ENCODE measurements around the gene SUPT20H. TPM values are rescaled to one million over a fixed set of nuclear protein-coding genes. Genes with fewer than 3 reads are reported as not detected.
A peak's percentile ranks its signal among the peaks of the same experiment; 100 is the strongest.

Gene SUPT20H
- total RNA-seq, 1 experiment from 2014 or later, result 42.9 TPM

DNA sequence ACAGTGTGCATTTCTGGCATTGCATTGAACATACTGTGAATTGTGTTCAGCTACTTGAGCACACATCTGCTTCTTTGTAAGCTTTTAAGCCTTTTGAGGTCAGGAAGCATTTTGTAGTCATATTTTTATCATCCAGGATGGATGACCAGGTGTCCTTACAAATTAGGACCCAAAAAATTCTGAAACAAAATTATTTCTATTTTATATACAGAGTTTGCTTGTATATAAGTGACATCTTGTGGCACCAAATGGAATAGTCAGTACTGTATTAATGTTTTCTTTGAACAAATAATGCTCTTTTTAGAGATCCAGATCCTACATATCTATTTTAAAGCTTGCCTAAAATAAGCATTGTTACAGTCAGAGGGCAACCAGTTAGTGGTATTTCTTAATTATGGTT, 9.5 kb upstream of the SUPT20H start:
- TF ChIP-seq RAD21 (IDR thresholded peaks at IDR 0.05; ENCODE audit: low read depth) (peak; percentile 54), POLR2AphosphoS5 (IDR thresholded peaks at IDR 0.05; ENCODE audit: low read depth, low read length) (no peak)
- TF ChIP-seq, protein P1, sequence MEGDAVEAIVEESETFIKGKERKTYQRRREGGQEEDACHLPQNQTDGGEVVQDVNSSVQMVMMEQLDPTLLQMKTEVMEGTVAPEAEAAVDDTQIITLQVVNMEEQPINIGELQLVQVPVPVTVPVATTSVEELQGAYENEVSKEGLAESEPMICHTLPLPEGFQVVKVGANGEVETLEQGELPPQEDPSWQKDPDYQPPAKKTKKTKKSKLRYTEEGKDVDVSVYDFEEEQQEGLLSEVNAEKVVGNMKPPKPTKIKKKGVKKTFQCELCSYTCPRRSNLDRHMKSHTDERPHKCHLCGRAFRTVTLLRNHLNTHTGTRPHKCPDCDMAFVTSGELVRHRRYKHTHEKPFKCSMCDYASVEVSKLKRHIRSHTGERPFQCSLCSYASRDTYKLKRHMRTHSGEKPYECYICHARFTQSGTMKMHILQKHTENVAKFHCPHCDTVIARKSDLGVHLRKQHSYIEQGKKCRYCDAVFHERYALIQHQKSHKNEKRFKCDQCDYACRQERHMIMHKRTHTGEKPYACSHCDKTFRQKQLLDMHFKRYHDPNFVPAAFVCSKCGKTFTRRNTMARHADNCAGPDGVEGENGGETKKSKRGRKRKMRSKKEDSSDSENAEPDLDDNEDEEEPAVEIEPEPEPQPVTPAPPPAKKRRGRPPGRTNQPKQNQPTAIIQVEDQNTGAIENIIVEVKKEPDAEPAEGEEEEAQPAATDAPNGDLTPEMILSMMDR (IDR thresholded peaks at IDR 0.05 in 2 of 3, conservative IDR thresholded peaks at IDR 0.05 in 1 of 3; ENCODE audit: borderline replicate concordance in 1 of 3, insufficient read depth in 1 of 3, low read depth in 2 of 3, low read length in 2 of 3), result peak; percentile 13 to 38 (median 26); a peak in 4 of 6 replicates
- Histone ChIP-seq H3K79me2 (ENCODE audit: insufficient read depth, low read length) (no peaks in the 10 kb centered on the region), H3K9me3 (ENCODE audit: control insufficient read depth in 1 of 2, insufficient read depth in 1 of 2, low read depth in 1 of 2, low read length in 2 of 2) (no peaks in the 10 kb centered on the region), H4K20me1 (ENCODE audit: insufficient read depth) (no peaks in the 10 kb centered on the region), H3K4me3 (replicated peaks in 1 of 2; ENCODE audit: low read depth in 1 of 2, low read length in 2 of 2) (no peak overlapping the region), H3K9me2 (ENCODE audit: insufficient read depth) (no peaks in the 10 kb centered on the region), H3K9ac (ENCODE audit: low read length) (no peak overlapping the region), H3K27ac (ENCODE audit: low read depth, low read length) (no peak overlapping the region), H3K4me1 (ENCODE audit: control insufficient read depth in 1 of 2, insufficient read depth in 2 of 2, low read length in 2 of 2) (no peaks in the 10 kb centered on the region), H3K4me2 (ENCODE audit: low read length) (no peak overlapping the region), H3K36me3 (ENCODE audit: control insufficient read depth in 1 of 2, insufficient read depth in 2 of 2, low read length in 2 of 2) (no peaks in the 10 kb centered on the region), H2AFZ (ENCODE audit: low read depth, low read length, poor library complexity, severe bottlenecking) (no peak overlapping the region), H3K27me3 (ENCODE audit: insufficient read depth, low read length) (no peaks in the 10 kb centered on the region)
- peak; percentile 59; the same call in 1 of the 2 replicates for ATAC-seq
- ChIA-PET RAD21 (ENCODE audit: low non-redundant PET in 1 of 2, low total read pairs in 2 of 2, uncharacterized antibody in 2 of 2, unreplicated experiment in 2 of 2) (no interaction called here), POLR2A (interaction anchor here (0.6 kb wide), 1 partner anchor 69 kb away, joined by 3 read pairs; the partner anchor contains the start of gene EXOSC8), CTCF (interaction anchor here (0.8 to 1.9 kb wide), 2 partner anchors 88 to 786 kb away, joined by 3 to 10 read pairs; no protein-coding TSS in a partner anchor)
- no TSS peak for BruUV-seq (replicated peaks)
- peak; percentile 0 for DNase-seq (ENCODE audit: low read depth, low spot score)
- intact Hi-C loops (cut with micrococcal nuclease), result loop anchor here (2.0 to 5.0 kb wide), 3 partner anchors 210 to 1090 kb away; no protein-coding TSS in a partner anchor

- ChIA-PET CTCF (interaction anchor here (1.1 kb wide), 1 partner anchor 210 kb away, joined by 4 read pairs; no protein-coding TSS in a partner anchor), POLR2A (no interaction called here), RAD21 (ENCODE audit: low non-redundant PET in 1 of 2, low total read pairs in 2 of 2, uncharacterized antibody in 2 of 2, unreplicated experiment in 2 of 2) (no interaction called here)
- H3K9me2 ChIP-seq (ENCODE audit: insufficient read depth), result no peaks in the 10 kb centered on the region
- no peaks in the 10 kb centered on the region for H3K36me3 ChIP-seq (ENCODE audit: control insufficient read depth in 1 of 2, insufficient read depth in 2 of 2, low read length in 2 of 2)
- BruUV-seq (replicated peaks), result no TSS peak
- no peaks in the 10 kb centered on the region for H3K27me3 ChIP-seq (ENCODE audit: insufficient read depth, low read length)
- no peaks in the 10 kb centered on the region for H3K9me3 ChIP-seq (ENCODE audit: control insufficient read depth in 1 of 2, insufficient read depth in 1 of 2, low read depth in 1 of 2, low read length in 2 of 2)
- DNase-seq (ENCODE audit: low read depth, low spot score) (no peak), ATAC-seq (no peak)
- H3K4me2 ChIP-seq (ENCODE audit: low read length), result no peak overlapping the region
- no peaks in the 10 kb centered on the region for H4K20me1 ChIP-seq (ENCODE audit: insufficient read depth)
- H3K9ac ChIP-seq (ENCODE audit: low read length), result no peak overlapping the region
- H2AFZ ChIP-seq (ENCODE audit: low read depth, low read length, poor library complexity, severe bottlenecking), result no peak overlapping the region
- H3K4me1 ChIP-seq (ENCODE audit: control insufficient read depth in 1 of 2, insufficient read depth in 2 of 2, low read length in 2 of 2), result no peaks in the 10 kb centered on the region
- intact Hi-C loops (cut with micrococcal nuclease), result loop anchor here (2.0 to 5.0 kb wide), 3 partner anchors 209 to 1089 kb away; no protein-coding TSS in a partner anchor
- no peak for TF ChIP-seq CEBPB (IDR thresholded peaks at IDR 0.05; ENCODE audit: low read depth)
- no peak for TF ChIP-seq ZFX (IDR thresholded peaks at IDR 0.05)
- no peak for TF ChIP-seq POLR2A (IDR thresholded peaks at IDR 0.05; ENCODE audit: borderline replicate concordance, extremely low read depth, insufficient read depth, insufficient read length)
- H3K79me2 ChIP-seq (ENCODE audit: insufficient read depth, low read length), result no peaks in the 10 kb centered on the region
- H3K4me3 ChIP-seq (replicated peaks in 1 of 2; ENCODE audit: low read depth in 1 of 2, low read length in 2 of 2), result no peak overlapping the region
- no peak overlapping the region for H3K27ac ChIP-seq (ENCODE audit: low read depth, low read length)
These were observed 8.4 kb upstream of the SUPT20H start for GRCh38 chr13:37067874-37068273.
